SK-N-SH (cell line): ENCODE measurements around the gene RBMS3. TPM values are rescaled to one million over a fixed set of nuclear protein-coding genes. Genes with fewer than 3 reads are reported as not detected.

Experiments
- CTCF ChIA-PET: fragments of 300-600, 350-600 bp; formaldehyde crosslinking; extraction: SDS; loops from one replicate; lab custom pipeline; 2021; lab: Yijun Ruan, JAX
- POLR2A ChIA-PET: fragments of 350-600 bp; sonication (Branson Sonifier 250); formaldehyde crosslinking; extraction: SDS; loops from one replicate; lab custom pipeline; 2020; ENCODE audit warnings: antibody characterized with exemption, inconsistent platforms; lab: Yijun Ruan, JAX
- DNase-seq: peaks from one replicate; pipeline ENCODE4 v3.0.0; 2012
- H2AFZ ChIP-seq: fragments of 200-600 bp; sonication (generic); 2 replicates; pipeline ENCODE4 v1.8.1; 2016; ENCODE audit warnings: antibody characterized with exemption, mild to moderate bottlenecking, low read depth
- H3F3A ChIP-seq: fragments of 200-600 bp; sonication (generic); replicated peaks from 2 replicates; pipeline ENCODE3; 2016; ENCODE audit warnings: antibody characterized with exemption, mild to moderate bottlenecking; ENCODE audit not compliant: insufficient read depth
- H3K27ac ChIP-seq, 2 experiments: fragments of 200-500 bp in 1 of 2; fragments of 200-600 bp in 1 of 2; sonication (Bioruptor generic) in 1 of 2; sonication (generic), shearing (Covaris generic) in 1 of 2; 2 replicates each; pipeline versions ENCODE4 v1.5.1 to v1.6.1; 2014 to 2016; ENCODE audit warnings: low read depth in 2 of 2, inconsistent platforms in 1 of 2, low read length in 1 of 2, mild to moderate bottlenecking in 1 of 2, mixed read lengths in 1 of 2
- H3K27me3 ChIP-seq: fragments of 200-600 bp; sonication (generic), shearing (Covaris generic); 2 replicates; pipeline ENCODE4 v1.6.1; 2016; ENCODE audit warnings: mixed run types; ENCODE audit not compliant: insufficient read depth
- H3K36me3 ChIP-seq, 2 experiments: fragments of 200-500 bp in 1 of 2; fragments of 200-600 bp in 1 of 2; sonication (Bioruptor generic) in 1 of 2; sonication (generic) in 1 of 2; replicated peaks in 1 of 2; 2 replicates each; pipeline versions ENCODE3 to v1.5.1; 2014 to 2016; ENCODE audit warnings: low read length in 1 of 2, mild to moderate bottlenecking in 1 of 2; ENCODE audit not compliant: insufficient read depth in 2 of 2, control insufficient read depth in 1 of 2
- H3K4me1 ChIP-seq, 2 experiments: fragments of 200-500 bp in 1 of 2; fragments of 200-600 bp in 1 of 2; sonication (Bioruptor generic) in 1 of 2; sonication (generic), shearing (Covaris generic) in 1 of 2; 2 replicates each; pipeline versions ENCODE4 v1.5.1 to v1.6.1; 2014 to 2016; ENCODE audit warnings: low read depth in 1 of 2, low read length in 1 of 2, mixed run types in 1 of 2; ENCODE audit not compliant: insufficient read depth in 2 of 2, control insufficient read depth in 1 of 2
- H3K4me2 ChIP-seq: fragments of 200-600 bp; sonication (generic), shearing (Covaris generic); 2 replicates; pipeline ENCODE4 v1.6.1; 2017; ENCODE audit warnings: mixed run types
- H3K4me3 ChIP-seq, 2 experiments: fragments of 200-500 bp in 1 of 2; fragments of 200-600 bp in 1 of 2; sonication (Bioruptor generic) in 1 of 2; sonication (generic), shearing (Covaris generic) in 1 of 2; 2 replicates each; pipeline versions ENCODE4 v1.5.1 to v1.8.1; 2014 to 2016; ENCODE audit warnings: low read depth in 2 of 2, inconsistent platforms in 1 of 2, low read length in 1 of 2, mild to moderate bottlenecking in 1 of 2, mixed read lengths in 1 of 2, moderate library complexity in 1 of 2
- H3K79me2 ChIP-seq: fragments of 200-600 bp; sonication (generic); 2 replicates; pipeline ENCODE4 v1.8.1; 2017; ENCODE audit warnings: mild to moderate bottlenecking; ENCODE audit not compliant: insufficient read depth
- H3K9ac ChIP-seq: fragments of 200-600 bp; sonication (generic); 2 replicates; pipeline ENCODE4 v1.6.1; 2017; ENCODE audit warnings: mixed run types
- H3K9me2 ChIP-seq: fragments of 200-600 bp; sonication (generic); 2 replicates; pipeline ENCODE4 v1.6.1; 2017; ENCODE audit warnings: mixed run types
- H3K9me3 ChIP-seq: fragments of 200-600 bp; sonication (generic); 2 replicates; pipeline ENCODE4 v1.6.1; 2017; ENCODE audit warnings: mixed run types, mild to moderate bottlenecking, moderate library complexity
- H4K20me1 ChIP-seq: fragments of 200-600 bp; sonication (generic); 2 replicates; pipeline ENCODE4 v1.6.1; 2017; ENCODE audit warnings: mild to moderate bottlenecking, mixed run types; ENCODE audit not compliant: insufficient read depth
- FOXM1 ChIP-seq: IDR thresholded peaks from 2 replicates; pipeline ENCODE4 v1.4.0; 2012; ENCODE audit warnings: low read depth, mild to moderate bottlenecking
- MXI1 ChIP-seq: IDR thresholded peaks from 2 replicates; pipeline ENCODE4 v1.6.1; 2012; ENCODE audit warnings: mild to moderate bottlenecking, low read depth, low read length, improper control_type of control experiment
- PBX3 ChIP-seq: IDR thresholded peaks from 2 replicates; pipeline ENCODE4; 2012
- RXRA ChIP-seq: IDR thresholded peaks from 2 replicates; pipeline ENCODE4 v1.4.0; 2012; ENCODE audit warnings: low read depth, mild to moderate bottlenecking, borderline replicate concordance
- TCF12 ChIP-seq: IDR thresholded peaks from 2 replicates; pipeline ENCODE4 v1.4.0; 2012
- TEAD4 ChIP-seq: IDR thresholded peaks from 2 replicates; pipeline ENCODE4 v1.4.0; 2012; ENCODE audit warnings: mild to moderate bottlenecking, borderline replicate concordance; ENCODE audit not compliant: insufficient read depth
- USF1 ChIP-seq: IDR thresholded peaks from 2 replicates; pipeline ENCODE4 v1.4.0; 2012; ENCODE audit warnings: low read depth, borderline replicate concordance
- YY1 ChIP-seq: IDR thresholded peaks from 2 replicates; pipeline ENCODE4 v1.4.0; 2012; ENCODE audit warnings: low read depth, mild to moderate bottlenecking
- polyA plus RNA-seq, 3 experiments: library from polyadenylated mRNA; depleted of rRNA; stranded (reverse); fragments of >200 nt; gene quantifications; 2 replicates each; pipeline ENCODE4 v1.2.3, GENCODE V29; 2012
- TF ChIP-seq, protein P1 (sequence below): IDR thresholded peaks from 2 replicates; pipeline ENCODE4 v1.6.1; 2012; ENCODE audit warnings: mild to moderate bottlenecking, low read depth, low read length, moderate library complexity
- TF ChIP-seq, protein P2 (sequence below): fragments of 150-350 bp; IDR thresholded peaks from 2 replicates; pipeline ENCODE4 v1.6.1; 2017; ENCODE audit warnings: antibody characterized with exemption, low read length, low read depth, borderline replicate concordance

Gene RBMS3
- polyA plus RNA-seq, 1 of the 3 experiments (the other 2 are of a cell fraction), result 8.2 TPM

GRCh38 chr3:29609328-29609811 lies 328.5 kb downstream of the RBMS3 start:
- Histone ChIP-seq H3K36me3 (peaks cover 0 to 4% of the 10 kb centered on the region in 2 experiments), H3K4me3 (no peak overlapping the region), H3K27ac (peak overlapping the region in 1 of 2 experiments; percentile 69; a peak in 2 of 4 replicates), H3K4me1 (peaks cover 10 to 14% of the 10 kb centered on the region in 2 experiments; a peak in 3 of 4 replicates), H3K9ac (no peak overlapping the region), H3K27me3 (no peaks in the 10 kb centered on the region), H3K4me2 (no peak overlapping the region), H4K20me1 (peaks cover 3% of the 10 kb centered on the region; the same call in 1 of the 2 replicates), H3K79me2 (peaks cover 50% of the 10 kb centered on the region), H3K9me3 (no peaks in the 10 kb centered on the region), H3F3A (peaks cover 3% of the 10 kb centered on the region), H3K9me2 (no peaks in the 10 kb centered on the region), H2AFZ (no peak overlapping the region)
- TF ChIP-seq, protein P1, sequence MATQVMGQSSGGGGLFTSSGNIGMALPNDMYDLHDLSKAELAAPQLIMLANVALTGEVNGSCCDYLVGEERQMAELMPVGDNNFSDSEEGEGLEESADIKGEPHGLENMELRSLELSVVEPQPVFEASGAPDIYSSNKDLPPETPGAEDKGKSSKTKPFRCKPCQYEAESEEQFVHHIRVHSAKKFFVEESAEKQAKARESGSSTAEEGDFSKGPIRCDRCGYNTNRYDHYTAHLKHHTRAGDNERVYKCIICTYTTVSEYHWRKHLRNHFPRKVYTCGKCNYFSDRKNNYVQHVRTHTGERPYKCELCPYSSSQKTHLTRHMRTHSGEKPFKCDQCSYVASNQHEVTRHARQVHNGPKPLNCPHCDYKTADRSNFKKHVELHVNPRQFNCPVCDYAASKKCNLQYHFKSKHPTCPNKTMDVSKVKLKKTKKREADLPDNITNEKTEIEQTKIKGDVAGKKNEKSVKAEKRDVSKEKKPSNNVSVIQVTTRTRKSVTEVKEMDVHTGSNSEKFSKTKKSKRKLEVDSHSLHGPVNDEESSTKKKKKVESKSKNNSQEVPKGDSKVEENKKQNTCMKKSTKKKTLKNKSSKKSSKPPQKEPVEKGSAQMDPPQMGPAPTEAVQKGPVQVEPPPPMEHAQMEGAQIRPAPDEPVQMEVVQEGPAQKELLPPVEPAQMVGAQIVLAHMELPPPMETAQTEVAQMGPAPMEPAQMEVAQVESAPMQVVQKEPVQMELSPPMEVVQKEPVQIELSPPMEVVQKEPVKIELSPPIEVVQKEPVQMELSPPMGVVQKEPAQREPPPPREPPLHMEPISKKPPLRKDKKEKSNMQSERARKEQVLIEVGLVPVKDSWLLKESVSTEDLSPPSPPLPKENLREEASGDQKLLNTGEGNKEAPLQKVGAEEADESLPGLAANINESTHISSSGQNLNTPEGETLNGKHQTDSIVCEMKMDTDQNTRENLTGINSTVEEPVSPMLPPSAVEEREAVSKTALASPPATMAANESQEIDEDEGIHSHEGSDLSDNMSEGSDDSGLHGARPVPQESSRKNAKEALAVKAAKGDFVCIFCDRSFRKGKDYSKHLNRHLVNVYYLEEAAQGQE, result no peak
- no peak for TF ChIP-seq TEAD4
- TF ChIP-seq, protein P2, sequence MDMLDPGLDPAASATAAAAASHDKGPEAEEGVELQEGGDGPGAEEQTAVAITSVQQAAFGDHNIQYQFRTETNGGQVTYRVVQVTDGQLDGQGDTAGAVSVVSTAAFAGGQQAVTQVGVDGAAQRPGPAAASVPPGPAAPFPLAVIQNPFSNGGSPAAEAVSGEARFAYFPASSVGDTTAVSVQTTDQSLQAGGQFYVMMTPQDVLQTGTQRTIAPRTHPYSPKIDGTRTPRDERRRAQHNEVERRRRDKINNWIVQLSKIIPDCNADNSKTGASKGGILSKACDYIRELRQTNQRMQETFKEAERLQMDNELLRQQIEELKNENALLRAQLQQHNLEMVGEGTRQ, result no peak
- no peak for TF ChIP-seq FOXM1
- TF ChIP-seq TCF12, result no peak
- no peak for TF ChIP-seq MXI1
- no peak for TF ChIP-seq RXRA
- TF ChIP-seq YY1, result no peak
- no peak for DNase-seq
- POLR2A ChIA-PET, result no interaction called here
- CTCF ChIA-PET, result no interaction called here

GRCh38 chr3:29610781-29611180 lies 329.9 kb downstream of the RBMS3 start:
- H3F3A ChIP-seq, result peaks cover 3% of the 10 kb centered on the region
- POLR2A ChIA-PET, result no interaction called here

More at GRCh38 chr3:29610781-29611180, 329.9 kb downstream of the RBMS3 start:
- Histone ChIP-seq H3K9me2 (no peaks in the 10 kb centered on the region), H3K9ac (no peak overlapping the region), H3K4me2 (no peak overlapping the region), H3K9me3 (no peaks in the 10 kb centered on the region), H4K20me1 (peaks cover 3% of the 10 kb centered on the region; the same call in 1 of the 2 replicates), H3K79me2 (peaks cover 50% of the 10 kb centered on the region; the same call in 1 of the 2 replicates), H3K36me3 (peaks cover 0 to 4% of the 10 kb centered on the region in 2 experiments), H2AFZ (no peak overlapping the region), H3K27ac (peak overlapping the region; percentile 4 to 77; a peak in 2 of 4 replicates), H3K4me3 (no peak overlapping the region), H3K27me3 (no peaks in the 10 kb centered on the region), H3K4me1 (peaks cover 10 to 11% of the 10 kb centered on the region in 2 experiments; a peak in 3 of 4 replicates)
- DNase-seq, result no peak
- CTCF ChIA-PET, result no interaction called here
- TF ChIP-seq USF1, result no peak
- peak; percentile 31; the same call in 1 of the 2 replicates for TF ChIP-seq TCF12
- TF ChIP-seq PBX3, result peak; percentile 51; the same call in 1 of the 2 replicates
